AG08396 (cell line): ENCODE measurements around the gene AHRR.
"Not testable (repeated sequence)": the region's sequence is repeated elsewhere in the genome, so short reads cannot be mapped to it uniquely, and the experiment has no call there.

Experiments used
- DNase-seq: peaks from one replicate; pipeline ENCODE4 v3.0.0; 2012; ENCODE audit warnings: low spot score, mixed read lengths

Gene AHRR

GRCh38 chr5:459562-460272 lies 138.2 kb downstream of the AHRR start:
- no peak for DNase-seq

GRCh38 chr5:460273-460625 lies 138.7 kb downstream of the AHRR start:
- no peak for DNase-seq

GRCh38 chr5:462051-462481 lies 140.6 kb downstream of the AHRR start:
- no peak for DNase-seq

- DNase-seq, result no peak
These were observed 141.8 kb downstream of the AHRR start for GRCh38 chr5:463301-463700.

GRCh38 chr5:463952-464351 lies 142.4 kb downstream of the AHRR start:
- no peak for DNase-seq

- DNase-seq, result no peak
These were observed 142.9 kb downstream of the AHRR start for GRCh38 chr5:464446-464842.

- DNase-seq, result no peak
These were observed 143.5 kb downstream of the AHRR start for GRCh38 chr5:464843-465590.

- DNase-seq, result no peak
These were observed 144.3 kb downstream of the AHRR start for GRCh38 chr5:465591-466403.

- DNase-seq, result no peak
These were observed 145.3 kb downstream of the AHRR start for GRCh38 chr5:466661-467310.

- DNase-seq, result no peak
These were observed 146.9 kb downstream of the AHRR start for GRCh38 chr5:468401-468800.

GRCh38 chr5:469752-470483 lies 148.4 kb downstream of the AHRR start:
- DNase-seq, result no peak

GRCh38 chr5:470961-471749 lies 149.6 kb downstream of the AHRR start:
- no peak for DNase-seq

GRCh38 chr5:471750-472058 lies 150.2 kb downstream of the AHRR start:
- DNase-seq, result no peak

- DNase-seq, result no peak
These were observed 150.7 kb downstream of the AHRR start for GRCh38 chr5:472076-472655.

- DNase-seq, result peak; percentile 100
These were observed 151.4 kb downstream of the AHRR start for GRCh38 chr5:472656-473550.

GRCh38 chr5:473551-474192 lies 152.2 kb downstream of the AHRR start:
- DNase-seq, result peak; percentile 61

- DNase-seq, result not testable (repeated sequence)
These were observed 152.8 kb downstream of the AHRR start for GRCh38 chr5:474232-474839.

GRCh38 chr5:474840-475661 lies 153.5 kb downstream of the AHRR start:
- DNase-seq, result no peak
